MCF 10A (cell line): ENCODE measurements around the gene ANKRD12. TPM values are rescaled to one million over a fixed set of nuclear protein-coding genes. Genes with fewer than 3 reads are reported as not detected.

Experiments
- BruUV-seq: library from RNA; stranded (reverse); fragments of 400-500 nt; replicated peaks from 2 replicates; lab custom pipeline; 2021; lab: Mats Ljungman, UMichigan
- CTCF ChIA-PET: fragments of 300-600 bp; sonication (Branson Sonifier 250); formaldehyde crosslinking; extraction: SDS; loops from one replicate; lab custom pipeline; 2021; ENCODE audit warnings: antibody characterized with exemption, inconsistent platforms; lab: Yijun Ruan, JAX
- POLR2A ChIA-PET: fragments of 300-600, 350-650 bp; sonication (Branson Sonifier 250); formaldehyde crosslinking; extraction: SDS; loops from one replicate; lab custom pipeline; 2020; ENCODE audit warnings: antibody characterized with exemption, inconsistent platforms; lab: Yijun Ruan, JAX
- DNase-seq: peaks from one replicate; pipeline ENCODE4 v3.0.0-alpha.2; 2018; ENCODE audit not compliant: unreplicated experiment
- H3K27ac Mint-ChIP-seq: one replicate; pipeline ENCODE4 v1.8.0; 2022; ENCODE audit warnings: mild to moderate bottlenecking, low read depth, mixed read lengths; ENCODE audit not compliant: unreplicated experiment
- H3K27me3 Mint-ChIP-seq: one replicate; pipeline ENCODE4 v1.8.0; 2022; ENCODE audit warnings: mixed read lengths; ENCODE audit not compliant: insufficient read depth, unreplicated experiment
- H3K36me3 Mint-ChIP-seq: one replicate; pipeline ENCODE4 v1.8.0; 2022; ENCODE audit warnings: mild to moderate bottlenecking, moderate library complexity, mixed read lengths; ENCODE audit not compliant: insufficient read depth, unreplicated experiment
- H3K4me1 Mint-ChIP-seq: one replicate; pipeline ENCODE4 v1.8.0; 2022; ENCODE audit warnings: mixed read lengths; ENCODE audit not compliant: insufficient read depth, unreplicated experiment
- H3K4me3 Mint-ChIP-seq: one replicate; pipeline ENCODE4 v1.8.0; 2022; ENCODE audit warnings: mild to moderate bottlenecking, moderate library complexity, mixed read lengths; ENCODE audit not compliant: unreplicated experiment
- H3K9me3 Mint-ChIP-seq: one replicate; pipeline ENCODE4 v1.8.0; 2022; ENCODE audit warnings: mixed read lengths; ENCODE audit not compliant: unreplicated experiment
- CTCF ChIP-seq: fragments of 200-600 bp; IDR thresholded peaks from one replicate; pipeline ENCODE4 v1.8.0; 2022; ENCODE audit warnings: antibody characterized with exemption, mild to moderate bottlenecking; ENCODE audit not compliant: unreplicated experiment
- intact Hi-C: fragments of 100-400 bp; cut with micrococcal nuclease; formaldehyde crosslinking; loops from 2 replicates; pipeline ENCODE4 v1.14.1; 2022
- total RNA-seq: library from RNA; stranded (reverse); gene quantifications from 2 replicates; pipeline ENCODE4 v1.2.3, GENCODE V29; 2022

Gene ANKRD12
- total RNA-seq, 1 experiment from 2014 or later: 25.3 TPM

DNA sequence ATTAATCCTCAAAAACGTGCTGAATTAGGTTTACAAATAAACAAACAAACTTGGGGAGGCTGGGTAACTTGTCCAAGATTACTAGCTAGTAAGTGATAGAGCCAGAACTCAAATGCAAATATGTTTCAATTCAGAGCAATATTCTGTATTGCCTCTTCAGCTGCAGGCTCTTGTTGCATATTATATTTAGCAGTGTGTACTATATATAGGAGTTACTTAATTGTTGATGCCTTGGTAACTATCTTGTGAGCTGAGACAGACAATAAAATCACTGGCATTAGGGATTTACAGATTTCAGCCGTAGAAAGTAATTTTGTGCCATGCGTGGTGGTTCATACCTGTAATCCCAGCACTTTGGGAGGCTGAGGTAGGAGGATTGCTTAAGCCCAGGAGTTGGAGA lies 10.2 kb upstream of the ANKRD12 start:
- intact Hi-C loops: no loop called here
- no peaks in the 10 kb centered on the region for H3K27me3 Mint-ChIP-seq
- POLR2A ChIA-PET: interaction anchor here (0.7 to 19.7 kb wide), 6 partner anchors 11 to 25 kb away, joined by 3 to 586 read pairs (median 9); partner anchors contain the start of gene ANKRD12
- no peaks in the 10 kb centered on the region for H3K9me3 Mint-ChIP-seq
- peaks cover 10% of the 10 kb centered on the region for H3K4me1 Mint-ChIP-seq
- no peak for DNase-seq
- no TSS peak for BruUV-seq
- no peak overlapping the region for H3K27ac Mint-ChIP-seq
- CTCF ChIA-PET: interaction anchor here (1.3 to 2.1 kb wide), 4 partner anchors 8 to 53 kb away, joined by 4 to 6 read pairs (median 4); no protein-coding TSS in a partner anchor
- peaks cover 90% of the 10 kb centered on the region for H3K36me3 Mint-ChIP-seq
- no peak for TF ChIP-seq CTCF
- H3K4me3 Mint-ChIP-seq: no peak overlapping the region

GRCh38 chr18:9130195-9130594 lies 6.4 kb upstream of the ANKRD12 start:
- no peak for DNase-seq
- no peak for TF ChIP-seq CTCF
- ChIA-PET POLR2A (interaction anchor here (0.6 to 19.7 kb wide), 5 partner anchors 7 to 106 kb away, joined by 4 to 586 read pairs (median 6); partner anchors contain the start of genes ANKRD12 and NDUFV2), CTCF (interaction anchor here (0.6 kb wide), 1 partner anchor 735 kb away, joined by 3 read pairs; no protein-coding TSS in a partner anchor)
- Mint-ChIP-seq H3K27ac (no peak overlapping the region), H3K36me3 (peaks cover 90% of the 10 kb centered on the region), H3K4me3 (no peak overlapping the region), H3K9me3 (no peaks in the 10 kb centered on the region), H3K27me3 (no peaks in the 10 kb centered on the region), H3K4me1 (peaks cover 19% of the 10 kb centered on the region)
- BruUV-seq: no TSS peak
- intact Hi-C loops: no loop called here

DNA sequence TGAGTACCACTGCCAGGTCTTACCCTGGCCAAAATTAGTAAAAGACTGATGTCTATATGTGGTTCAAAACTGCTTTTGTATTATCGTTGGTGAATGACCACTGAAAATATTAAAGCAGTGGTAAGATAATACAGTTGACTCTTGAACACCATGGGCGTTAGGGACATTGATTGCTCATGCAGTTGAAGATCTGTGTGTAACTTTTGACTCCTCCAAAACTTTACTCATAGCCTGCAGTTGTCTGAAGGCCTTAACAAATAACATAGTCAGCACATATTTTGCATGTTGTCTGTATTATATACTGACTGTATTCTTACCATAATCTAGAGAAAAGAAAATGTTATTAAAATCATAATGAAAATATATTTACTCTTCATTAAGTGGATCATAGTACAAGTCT lies 5.8 kb upstream of the ANKRD12 start:
- CTCF ChIA-PET: no interaction called here
- intact Hi-C loops: no loop called here
- TF ChIP-seq CTCF: no peak
- peaks cover 19% of the 10 kb centered on the region for H3K4me1 Mint-ChIP-seq
- no peaks in the 10 kb centered on the region for H3K9me3 Mint-ChIP-seq
- H3K36me3 Mint-ChIP-seq: peaks cover 90% of the 10 kb centered on the region
- POLR2A ChIA-PET: interaction anchor here (0.8 to 19.7 kb wide), 5 partner anchors 7 to 29 kb away, joined by 3 to 586 read pairs (median 6); partner anchors contain the start of genes ANKRD12 and NDUFV2
- H3K27me3 Mint-ChIP-seq: no peaks in the 10 kb centered on the region
- H3K27ac Mint-ChIP-seq: no peak overlapping the region
- no TSS peak for BruUV-seq
- no peak for DNase-seq
- H3K4me3 Mint-ChIP-seq: no peak overlapping the region

DNA sequence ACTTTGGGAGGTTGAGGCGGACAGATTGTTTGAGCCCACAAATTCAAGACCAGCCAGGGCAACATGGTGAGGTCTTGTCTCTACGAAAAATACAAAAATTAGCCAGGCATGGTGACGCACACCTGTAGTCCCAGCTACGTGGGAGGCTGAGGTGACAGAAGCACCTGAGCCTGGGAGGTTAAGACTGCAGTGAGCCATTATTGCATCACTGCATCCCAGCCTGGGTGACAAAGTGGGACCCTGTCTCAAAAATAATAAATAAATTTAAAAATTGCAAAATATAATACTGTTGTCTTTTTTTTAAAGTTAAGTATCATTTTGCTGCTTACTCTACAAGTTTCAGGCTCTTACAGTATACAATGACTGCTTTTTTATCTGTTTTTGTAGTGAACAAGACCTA lies 4.0 kb upstream of the ANKRD12 start:
- no peaks in the 10 kb centered on the region for H3K27me3 Mint-ChIP-seq
- CTCF ChIA-PET: no interaction called here
- POLR2A ChIA-PET: interaction anchor here (0.8 to 19.7 kb wide), 2 partner anchors 17 to 29 kb away, joined by 7 to 586 read pairs; no protein-coding TSS in a partner anchor
- TF ChIP-seq CTCF: no peak
- H3K36me3 Mint-ChIP-seq: peaks cover 86% of the 10 kb centered on the region
- no TSS peak for BruUV-seq
- H3K27ac Mint-ChIP-seq: no peak overlapping the region
- H3K9me3 Mint-ChIP-seq: no peaks in the 10 kb centered on the region
- intact Hi-C loops: no loop called here
- DNase-seq: no peak
- H3K4me1 Mint-ChIP-seq: peaks cover 19% of the 10 kb centered on the region
- no peak overlapping the region for H3K4me3 Mint-ChIP-seq
